Limb (tissue), 2 donors: ENCODE results near the gene VAV1.
A peak's percentile ranks its signal among the peaks of the same experiment; 100 is the strongest.
"Not testable (repeated sequence)": the region's sequence is repeated elsewhere in the genome, so short reads cannot be mapped to it uniquely, and the experiment has no call there.

Experiments
- DNase-seq, 2 donors: peaks; one replicate each; pipeline ENCODE4 v3.0.0-alpha.2; 2016; ENCODE audit errors: extremely low spot score in 2 of 2

The VAV1 gene

GRCh38 chr19:6790194-6791128 is 18.0 kb downstream of the VAV1 start:
- no peak for DNase-seq

- no peak for DNase-seq
Measured at GRCh38 chr19:6791237-6791636, 18.7 kb downstream of the VAV1 start.

- no peak for DNase-seq
Measured at GRCh38 chr19:6793411-6793810, 20.9 kb downstream of the VAV1 start.

GRCh38 chr19:6793973-6794372 is 21.5 kb downstream of the VAV1 start:
- DNase-seq: no peak

GRCh38 chr19:6794686-6795431 is 22.4 kb downstream of the VAV1 start:
- DNase-seq: no peak

- no peak for DNase-seq
Measured at GRCh38 chr19:6796278-6796677, 23.8 kb downstream of the VAV1 start.

- no peak for DNase-seq
Measured at GRCh38 chr19:6797646-6798045, 25.1 kb downstream of the VAV1 start.

- DNase-seq: not testable (repeated sequence)
Measured at GRCh38 chr19:6800160-6800790, 27.8 kb downstream of the VAV1 start.

- DNase-seq: no peak
Measured at GRCh38 chr19:6800991-6801484, 28.5 kb downstream of the VAV1 start.

GRCh38 chr19:6801485-6802086 is 29.1 kb downstream of the VAV1 start:
- peak in 1 of 2 donors; percentile 38 for DNase-seq

- no peak for DNase-seq
Measured at GRCh38 chr19:6802336-6803035, 30.0 kb downstream of the VAV1 start.

- DNase-seq: no peak
Measured at GRCh38 chr19:6803036-6803404, 30.5 kb downstream of the VAV1 start.

- no peak for DNase-seq
Measured at GRCh38 chr19:6806488-6806887, 34.0 kb downstream of the VAV1 start.

- no peak for DNase-seq
Measured at GRCh38 chr19:6807291-6807690, 34.8 kb downstream of the VAV1 start.

GRCh38 chr19:6808494-6808893 is 36.0 kb downstream of the VAV1 start:
- DNase-seq: no peak

- DNase-seq: no peak
Measured at GRCh38 chr19:6809262-6809661, 36.8 kb downstream of the VAV1 start.

- no peak for DNase-seq
Measured at GRCh38 chr19:6811378-6811777, 38.9 kb downstream of the VAV1 start.

GRCh38 chr19:6811906-6812305 is 39.4 kb downstream of the VAV1 start:
- no peak for DNase-seq

GRCh38 chr19:6812612-6813011 is 40.1 kb downstream of the VAV1 start:
- DNase-seq: no peak

- no peak for DNase-seq
Measured at GRCh38 chr19:6813659-6814058, 41.2 kb downstream of the VAV1 start.

GRCh38 chr19:6817179-6817578 is 44.7 kb downstream of the VAV1 start:
- DNase-seq: no peak
